Osteoblast (primary cell): ENCODE data around the gene PPP5C. TPM values are rescaled to one million over a fixed set of nuclear protein-coding genes. Genes with fewer than 3 reads are reported as not detected.

Experiments
- DNase-seq: peaks from one replicate; pipeline ENCODE4 v3.0.0; 2011; ENCODE audit warnings: low spot score, mixed read lengths; ENCODE audit not compliant: insufficient read length; ENCODE audit errors: missing footprints
- H2AFZ ChIP-seq: 2 replicates; pipeline ENCODE4 v1.6.0; 2011; ENCODE audit warnings: mild to moderate bottlenecking, low read length
- H3K27ac ChIP-seq: 2 replicates; pipeline ENCODE4 v1.5.1; 2011; ENCODE audit warnings: mild to moderate bottlenecking, low read depth, low read length, moderate library complexity
- H3K27me3 ChIP-seq: 2 replicates; pipeline ENCODE4 v1.6.0; 2012; ENCODE audit warnings: mild to moderate bottlenecking, control low read depth, inconsistent platforms, low read length, moderate library complexity; ENCODE audit not compliant: insufficient read depth
- H3K36me3 ChIP-seq: 2 replicates; pipeline ENCODE4 v1.5.1; 2011; ENCODE audit warnings: mild to moderate bottlenecking, low read length, control low read depth, moderate library complexity; ENCODE audit not compliant: insufficient read depth
- H3K4me1 ChIP-seq: 2 replicates; pipeline ENCODE4 v1.5.1; 2011; ENCODE audit warnings: mild to moderate bottlenecking, low read length, control low read depth, moderate library complexity; ENCODE audit not compliant: insufficient read depth
- H3K4me2 ChIP-seq: 2 replicates; pipeline ENCODE4 v1.6.0; 2011; ENCODE audit warnings: mild to moderate bottlenecking, low read length; ENCODE audit not compliant: insufficient read depth
- H3K4me3 ChIP-seq: fragments of 200-600 bp; sonication (generic); 3 replicates; pipeline ENCODE4 v1.5.1; 2012; ENCODE audit warnings: mild to moderate bottlenecking, low read length, inconsistent platforms; ENCODE audit not compliant: insufficient read depth
- H3K79me2 ChIP-seq: 2 replicates; pipeline ENCODE4 v1.6.0; 2012; ENCODE audit warnings: mild to moderate bottlenecking, low read length, control low read depth, inconsistent platforms; ENCODE audit not compliant: insufficient read depth
- H3K9me3 ChIP-seq: 2 replicates; pipeline ENCODE4 v1.5.1; 2011; ENCODE audit warnings: low read depth, low read length, control low read depth
- H4K20me1 ChIP-seq: 2 replicates; pipeline ENCODE4 v1.6.0; 2012; ENCODE audit warnings: mild to moderate bottlenecking, low read length, control low read depth; ENCODE audit not compliant: insufficient read depth
- CTCF ChIP-seq: IDR thresholded peaks from 2 replicates; pipeline ENCODE4 v1.5.1; 2011; ENCODE audit warnings: mild to moderate bottlenecking, low read depth, low read length, moderate library complexity; ENCODE audit errors: extremely low read depth
- total RNA-seq: library from RNA; depleted of rRNA; stranded (reverse); fragments of >200 nt; gene quantifications from 2 replicates; pipeline ENCODE4 v1.2.3, GENCODE V29; 2012

Gene PPP5C
- total RNA-seq, 1 donor: 36.6 TPM

GRCh38 chr19:46365561-46365960, 18.7 kb downstream of the PPP5C start:
- Histone ChIP-seq H3K9me3 (no peaks in the 10 kb centered on the region), H3K4me3 (no peak overlapping the region), H3K27ac (no peak overlapping the region), H4K20me1 (peaks cover 5% of the 10 kb centered on the region), H3K4me1 (no peaks in the 10 kb centered on the region), H3K4me2 (no peak overlapping the region), H3K79me2 (peaks cover 45% of the 10 kb centered on the region), H3K36me3 (peaks cover 17% of the 10 kb centered on the region), H2AFZ (no peak overlapping the region), H3K27me3 (no peaks in the 10 kb centered on the region)
- DNase-seq: no peak
- TF ChIP-seq CTCF: no peak

- Histone ChIP-seq H3K9me3 (no peaks in the 10 kb centered on the region), H4K20me1 (peaks cover 12% of the 10 kb centered on the region), H2AFZ (no peak overlapping the region), H3K36me3 (peaks cover 19% of the 10 kb centered on the region), H3K79me2 (peaks cover 52% of the 10 kb centered on the region), H3K27ac (no peak overlapping the region), H3K4me3 (no peak overlapping the region), H3K4me1 (peaks cover 3% of the 10 kb centered on the region), H3K27me3 (no peaks in the 10 kb centered on the region), H3K4me2 (no peak overlapping the region)
- no peak for TF ChIP-seq CTCF
- no peak for DNase-seq
These were observed 19.9 kb downstream of the PPP5C start for GRCh38 chr19:46366620-46367292.

GRCh38 chr19:46367426-46367825, 20.5 kb downstream of the PPP5C start:
- Histone ChIP-seq H3K4me3 (no peak overlapping the region), H3K9me3 (no peaks in the 10 kb centered on the region), H2AFZ (no peak overlapping the region), H3K79me2 (peaks cover 53% of the 10 kb centered on the region), H3K4me2 (no peak overlapping the region), H3K27me3 (no peaks in the 10 kb centered on the region), H3K36me3 (peaks cover 19% of the 10 kb centered on the region), H3K4me1 (peaks cover 8% of the 10 kb centered on the region), H4K20me1 (peaks cover 12% of the 10 kb centered on the region), H3K27ac (no peak overlapping the region)
- no peak for TF ChIP-seq CTCF
- no peak for DNase-seq

- H3K79me2 ChIP-seq: peaks cover 58% of the 10 kb centered on the region
- H3K27me3 ChIP-seq: no peaks in the 10 kb centered on the region
- H3K4me2 ChIP-seq: no peak overlapping the region
- H3K4me1 ChIP-seq: peaks cover 15% of the 10 kb centered on the region
- H3K36me3 ChIP-seq: peaks cover 19% of the 10 kb centered on the region
- peaks cover 17% of the 10 kb centered on the region for H4K20me1 ChIP-seq
- DNase-seq: no peak
- H3K9me3 ChIP-seq: no peaks in the 10 kb centered on the region
- TF ChIP-seq CTCF: no peak
- no peak overlapping the region for H3K4me3 ChIP-seq
- no peak overlapping the region for H2AFZ ChIP-seq
- no peak overlapping the region for H3K27ac ChIP-seq
These were observed 21.2 kb downstream of the PPP5C start for GRCh38 chr19:46368116-46368515.
